Measurements from ENCODE around the gene MAP3K9.

MAP3K9 gene

DNA sequence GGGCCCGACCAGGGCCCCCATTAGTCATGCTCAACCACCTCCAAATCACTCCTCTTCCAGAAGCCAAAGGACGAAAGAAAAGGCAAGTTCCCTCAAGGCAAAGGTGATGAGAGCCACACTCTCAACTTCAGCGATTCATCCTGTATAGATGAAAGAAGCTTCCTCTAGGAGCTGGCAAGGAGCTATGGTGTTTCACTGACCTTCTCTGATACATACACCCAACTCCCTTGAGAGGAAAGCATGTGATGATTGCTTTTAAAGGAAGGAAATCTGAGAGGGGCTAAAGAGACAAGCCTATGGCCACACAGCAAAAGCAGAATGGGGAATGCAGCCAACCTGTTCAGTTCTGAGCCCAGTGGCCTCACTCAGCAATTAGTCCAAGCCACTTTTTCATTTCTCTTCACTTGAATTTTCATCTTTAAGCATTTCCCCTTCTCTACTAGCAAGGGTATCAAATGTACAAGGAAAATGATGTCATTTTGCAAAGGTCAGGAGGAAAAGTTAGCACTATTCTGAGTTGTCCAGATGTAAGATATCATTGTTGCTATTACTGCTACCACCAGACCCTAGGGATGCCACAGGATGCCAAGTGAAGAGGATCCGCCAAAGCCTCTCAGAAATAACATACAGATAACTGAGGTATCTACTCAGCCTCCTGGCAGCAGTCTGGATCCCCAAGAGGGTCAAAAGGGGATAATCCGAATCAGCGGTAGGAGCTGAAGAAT, 82.5 kb downstream of the MAP3K9 start:
- FAIRE-seq: no peak
- TF ChIP-seq CTCF (IDR thresholded peaks at IDR 0.05; ENCODE audit: insufficient read depth, missing control alignments): no peak
- DNase-seq (ENCODE audit: insufficient read length, low spot score): no peak

- no peak for TF ChIP-seq CTCF (IDR thresholded peaks at IDR 0.05; ENCODE audit: insufficient read depth, missing control alignments)
- FAIRE-seq (no peak), DNase-seq (ENCODE audit: insufficient read length, low spot score) (no peak)
Measured at GRCh38 chr14:70724944-70725343, 84.4 kb downstream of the MAP3K9 start.

- DNase-seq (ENCODE audit: insufficient read length, low spot score) (no peak), FAIRE-seq (no peak)
- TF ChIP-seq CTCF (IDR thresholded peaks at IDR 0.05; ENCODE audit: insufficient read depth, missing control alignments): no peak
Measured at GRCh38 chr14:70724110-70724509, 85.2 kb downstream of the MAP3K9 start.

DNA sequence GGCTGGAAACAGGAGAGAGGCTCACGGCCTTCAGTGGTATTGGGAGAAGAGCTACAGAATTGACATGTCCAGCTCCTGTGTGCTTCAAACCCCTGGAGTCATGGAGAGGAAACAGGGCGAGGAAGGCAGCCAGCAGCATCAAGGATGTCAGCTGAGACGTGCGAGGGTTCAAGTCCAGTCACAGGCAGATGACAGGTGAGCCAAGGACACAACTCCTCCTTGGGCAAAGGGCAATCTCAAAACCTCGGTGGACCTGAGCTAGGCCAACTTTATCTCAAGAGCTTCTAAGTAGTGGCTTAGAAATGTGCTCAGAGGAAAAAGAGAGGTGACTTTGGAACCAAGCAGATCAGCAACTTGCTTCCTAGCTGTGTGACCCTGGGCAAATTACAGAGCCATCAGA, 86.0 kb downstream of the MAP3K9 start:
- TF ChIP-seq CTCF (IDR thresholded peaks at IDR 0.05; ENCODE audit: insufficient read depth, missing control alignments): no peak
- no peak for FAIRE-seq
- DNase-seq (ENCODE audit: insufficient read length, low spot score): no peak

DNA sequence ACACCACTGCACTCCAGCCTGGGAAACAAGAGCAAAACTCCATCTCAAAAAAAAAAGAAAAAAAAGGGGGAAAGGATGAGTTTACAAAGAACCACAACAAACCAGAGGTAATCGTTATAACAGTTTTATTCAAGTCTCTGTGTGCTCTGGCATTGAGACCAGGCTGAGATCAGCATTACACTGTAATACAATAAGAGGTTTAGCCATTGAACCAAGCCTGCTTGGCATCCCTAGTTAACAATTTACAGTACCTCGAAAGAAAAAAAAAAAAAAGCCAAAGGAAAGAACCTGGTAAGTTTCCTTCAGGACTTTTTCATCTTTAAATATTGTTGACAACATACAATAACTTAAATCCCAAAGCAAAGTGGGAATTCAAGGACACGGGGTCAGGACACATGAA, 86.9 kb downstream of the MAP3K9 start:
- no peak for FAIRE-seq
- TF ChIP-seq CTCF (IDR thresholded peaks at IDR 0.05; ENCODE audit: insufficient read depth, missing control alignments): no peak
- no peak for DNase-seq (ENCODE audit: insufficient read length, low spot score)

- no peak for TF ChIP-seq CTCF (IDR thresholded peaks at IDR 0.05; ENCODE audit: insufficient read depth, missing control alignments)
- DNase-seq (ENCODE audit: insufficient read length, low spot score): no peak
- no peak for FAIRE-seq
Measured at GRCh38 chr14:70721542-70721941, 87.8 kb downstream of the MAP3K9 start.

GRCh38 chr14:70718383-70719118, 90.8 kb downstream of the MAP3K9 start:
- no peak for TF ChIP-seq CTCF (IDR thresholded peaks at IDR 0.05; ENCODE audit: insufficient read depth, missing control alignments)
- FAIRE-seq: no peak

More at GRCh38 chr14:70718383-70719118, 90.8 kb downstream of the MAP3K9 start:
- no peak for DNase-seq (ENCODE audit: insufficient read length, low spot score)

All from D721Med (cell line).